Heart left ventricle (tissue), 16 donors: ENCODE data around the gene FAM171A1. TPM values are rescaled to one million over a fixed set of nuclear protein-coding genes. Genes with fewer than 3 reads are reported as not detected.
A peak's percentile ranks its signal among the peaks of the same experiment; 100 is the strongest.
"Not testable (repeated sequence)": the region's sequence is repeated elsewhere in the genome, so short reads cannot be mapped to it uniquely, and the experiment has no call there.

ENCODE experiments used
- ATAC-seq, 4 donors: fragments of 200-7000 bp; cut with Tn5 transposase; one replicate each; pipeline ENCODE4 v1.9.1; 2020 to 2022; ENCODE audit warnings: moderate library complexity in 4 of 4, mild to moderate bottlenecking in 3 of 4, moderate number of reproducible peaks in 1 of 4
- DNase-seq, 5 donors: peaks; one replicate each; pipeline ENCODE4 v3.0.0-alpha.2; 2020
- H3K27ac ChIP-seq, 12 donors: fragments of 200-600 bp; sonication (generic) in 4 of 12; one replicate each; pipeline versions ENCODE4 v1.5.0 to v1.8.0; 2016 to 2022; ENCODE audit warnings: mild to moderate bottlenecking in 2 of 12
- H3K27me3 ChIP-seq, 9 donors: fragments of 200-600 bp; sonication (generic) in 2 of 9; one replicate each; pipeline versions ENCODE4 v1.5.1 to v1.8.0; 2016 to 2022; ENCODE audit warnings: mild to moderate bottlenecking in 3 of 9
- H3K36me3 ChIP-seq, 9 donors: fragments of 200-600 bp; sonication (generic) in 2 of 9; one replicate each; pipeline versions ENCODE4 v1.5.0 to v1.8.0; 2018 to 2022; ENCODE audit warnings: mild to moderate bottlenecking in 2 of 9
- H3K4me1 ChIP-seq, 12 donors: fragments of 200-600 bp; sonication (generic) in 4 of 12; one replicate each; pipeline versions ENCODE4 v1.5.0 to v1.8.0; 2016 to 2022; ENCODE audit warnings: mild to moderate bottlenecking in 3 of 12
- H3K4me3 ChIP-seq, 12 donors: fragments of 200-600 bp; sonication (generic) in 4 of 12; one replicate each; pipeline versions ENCODE4 v1.5.0 to v1.8.0; 2017 to 2022; ENCODE audit warnings: mild to moderate bottlenecking in 9 of 12, moderate library complexity in 4 of 12
- H3K9me3 ChIP-seq, 12 donors: fragments of 200-600 bp; sonication (generic) in 4 of 12; one replicate each; pipeline versions ENCODE4 v1.5.0 to v1.8.0; 2016 to 2022; ENCODE audit warnings: mild to moderate bottlenecking in 1 of 12
- POLR2A ChIP-seq, 2 donors: fragments of 450-650 bp; IDR thresholded peaks; one replicate each; pipeline ENCODE4 v1.6.1; 2017; ENCODE audit warnings: antibody characterized with exemption in 2 of 2, mild to moderate bottlenecking in 2 of 2, moderate library complexity in 2 of 2
- WGBS, 4 donors: extraction: QIAGEN DNeasy Blood & Tissue Kit in 2 of 4; methylation state at CpG; one replicate each; pipeline versions ENCODE4 v1.1.5 to v1.1.7; 2013 to 2018; 5-methylcytosine and 5-hydroxymethylcytosine counted together
- intact Hi-C, 10 donors: fragments of 100-400 bp; cut with DNase I; formaldehyde crosslinking; loops; one replicate each; pipeline versions ENCODE4 v1.11.1 to v1.14.2; 2022
- polyA plus RNA-seq, 2 donors: library from polyadenylated mRNA; stranded (reverse); fragments of 200-250 nt; gene quantifications; one replicate each; pipeline ENCODE4 v1.2.3, GENCODE V29; 2013
- total RNA-seq, 9 donors: library from RNA; depleted of rRNA in 2 of 9; stranded (reverse); fragments of >200 nt in 2 of 9; fragmentation: NEBNext Ultra II Directional in 3 of 9; extraction: Animal tissue kit (Norgen Biotek cat#: 25700) in 3 of 9; gene quantifications; one replicate each; pipeline versions ENCODE4 v1.1.0 to v1.2.4, GENCODE V29; 2016 to 2023
- TF ChIP-seq, protein P1 (sequence below), 12 donors: fragments of 200-600 bp; sonication (generic) in 4 of 12; IDR thresholded peaks; one replicate each; pipeline versions ENCODE4 v1.5.0 to v1.8.0; 2018 to 2022; ENCODE audit warnings: antibody characterized with exemption in 12 of 12, mild to moderate bottlenecking in 5 of 12
- donor health status: ischemic (EF 13 %, LVEDD 7.1; RV severe dilation, severe dysfunction).
- donor health status: healthy with polysubstance abuse.
- donor health status: DM: no; HTN: yes; CAD: no.
- donor health status: DM: no; HTN: no; CAD: no.
- donor health status: ischemic (EF 25% LVEDD 6.9; RV normal size, moderate dysfunction).
- donor health status: ischemic (EF 25% LVEDD 5.7; RV mildly dilated, moderate dysfunction).
- donor health status: healthy.
- donor health status: DM: yes; HTN: yes; CAD: no.
- donor health status: ischemic (EF 35%, LVEDD 5.7; RV mildly dilated, moderate dysfunction).
- donor health status: nonischemic (EF 11% LVEDD 7.7; RV severe dilation, severe dysfunction).
- donor health status: DM: yes; HTN: yes; CAD: no.
- donor health status: PGD.
- donor health status: ischemic (EF 29% LVEDD 5.4; RV normal size, mild dysfunction).
- donor health status: nonischemic (EF 23%, LVEDD 6.1; RV moderate dilation, normal function).

FAM171A1 gene
- total and polyA plus RNA-seq, 11 donors = 4.1 to 18.0 (median 9.8) TPM

DNA sequence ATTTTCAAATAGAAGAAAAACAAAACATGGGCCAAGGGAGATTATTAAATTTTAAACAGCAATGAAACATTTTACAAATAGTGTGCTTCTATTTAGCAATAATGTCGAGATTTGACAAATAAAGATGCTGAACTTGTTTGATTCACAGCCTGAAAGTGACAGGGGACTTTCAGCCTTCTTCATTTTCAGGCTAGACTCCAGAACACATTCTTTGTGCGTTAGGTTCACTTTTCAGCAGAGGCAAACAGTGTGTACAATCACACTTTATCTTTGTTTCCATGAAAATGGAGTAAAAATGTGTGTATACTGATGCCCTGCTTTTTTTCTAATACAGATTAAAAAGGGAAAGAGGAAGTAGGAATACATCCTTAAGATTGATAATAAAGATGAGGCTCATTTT, 35.6 kb downstream of the FAM171A1 start:
- Histone ChIP-seq H3K4me1 (peaks cover 0 to 13% (median 0%) of the 10 kb centered on the region in 12 donors), H3K9me3 (no peaks in the 10 kb centered on the region), H3K4me3 (no peak overlapping the region), H3K27ac (peak overlapping the region in 3 of 12 donors; percentile 4 to 41 (median 28)), H3K36me3 (no peaks in the 10 kb centered on the region), H3K27me3 (no peaks in the 10 kb centered on the region)
- DNase-seq (no peak), ATAC-seq (peak in 1 of 4 donors; percentile 33)
- intact Hi-C loops = no loop called here
- WGBS, 4 donors = 68 to 80% (median 68%) methylated on average over 2 of the region's 2 CpGs
- TF ChIP-seq, protein P1, sequence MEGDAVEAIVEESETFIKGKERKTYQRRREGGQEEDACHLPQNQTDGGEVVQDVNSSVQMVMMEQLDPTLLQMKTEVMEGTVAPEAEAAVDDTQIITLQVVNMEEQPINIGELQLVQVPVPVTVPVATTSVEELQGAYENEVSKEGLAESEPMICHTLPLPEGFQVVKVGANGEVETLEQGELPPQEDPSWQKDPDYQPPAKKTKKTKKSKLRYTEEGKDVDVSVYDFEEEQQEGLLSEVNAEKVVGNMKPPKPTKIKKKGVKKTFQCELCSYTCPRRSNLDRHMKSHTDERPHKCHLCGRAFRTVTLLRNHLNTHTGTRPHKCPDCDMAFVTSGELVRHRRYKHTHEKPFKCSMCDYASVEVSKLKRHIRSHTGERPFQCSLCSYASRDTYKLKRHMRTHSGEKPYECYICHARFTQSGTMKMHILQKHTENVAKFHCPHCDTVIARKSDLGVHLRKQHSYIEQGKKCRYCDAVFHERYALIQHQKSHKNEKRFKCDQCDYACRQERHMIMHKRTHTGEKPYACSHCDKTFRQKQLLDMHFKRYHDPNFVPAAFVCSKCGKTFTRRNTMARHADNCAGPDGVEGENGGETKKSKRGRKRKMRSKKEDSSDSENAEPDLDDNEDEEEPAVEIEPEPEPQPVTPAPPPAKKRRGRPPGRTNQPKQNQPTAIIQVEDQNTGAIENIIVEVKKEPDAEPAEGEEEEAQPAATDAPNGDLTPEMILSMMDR (IDR thresholded peaks at IDR 0.05) = no peak
- TF ChIP-seq POLR2A (IDR thresholded peaks at IDR 0.05) = no peak

DNA sequence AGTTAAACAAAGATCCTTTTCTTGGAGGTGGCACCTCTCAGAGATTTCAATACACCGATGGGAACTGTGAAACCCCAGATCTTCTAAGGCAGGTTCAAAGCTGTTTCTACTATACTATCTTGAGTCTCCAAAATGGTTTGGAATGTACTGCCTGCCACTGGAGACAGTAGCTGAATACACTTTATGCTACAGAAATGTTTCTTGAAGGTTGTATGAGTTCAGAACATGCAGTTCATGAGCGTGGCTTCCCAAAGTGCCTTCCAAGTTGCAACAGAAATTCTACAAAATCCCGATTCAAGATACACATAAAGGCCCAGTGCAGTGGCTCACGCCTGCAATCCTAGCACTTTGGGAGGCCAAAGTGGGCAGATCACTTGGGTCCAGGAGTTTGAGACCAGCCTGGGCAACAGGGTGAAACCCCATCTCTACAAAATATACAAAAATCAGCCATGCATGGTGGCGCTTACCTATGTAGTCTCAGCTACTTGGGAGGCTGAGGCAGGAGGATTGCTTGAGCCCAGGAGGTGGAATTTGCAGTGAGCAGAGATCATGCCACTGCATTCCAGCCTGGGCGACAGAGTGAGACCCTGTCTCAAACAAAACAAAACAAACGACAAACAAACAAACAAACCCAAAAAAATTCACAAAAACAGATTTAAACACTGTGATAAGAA, 36.3 kb downstream of the FAM171A1 start:
- H3K9me3 ChIP-seq = no peaks in the 10 kb centered on the region
- intact Hi-C loops = no loop called here
- H3K27me3 ChIP-seq = no peaks in the 10 kb centered on the region
- H3K36me3 ChIP-seq = no peaks in the 10 kb centered on the region
- no peak overlapping the region for H3K4me3 ChIP-seq
- ATAC-seq (no peak), DNase-seq (no peak)
- WGBS, 4 donors = 87 to 92% (median 91%) methylated on average over 7 of the region's 7 CpGs
- H3K27ac ChIP-seq = no peak overlapping the region
- TF ChIP-seq, protein P1 (IDR thresholded peaks at IDR 0.05) = no peak
- no peak for TF ChIP-seq POLR2A (IDR thresholded peaks at IDR 0.05)
- peaks cover 0 to 13% (median 0%) of the 10 kb centered on the region in 12 donors for H3K4me1 ChIP-seq

DNA sequence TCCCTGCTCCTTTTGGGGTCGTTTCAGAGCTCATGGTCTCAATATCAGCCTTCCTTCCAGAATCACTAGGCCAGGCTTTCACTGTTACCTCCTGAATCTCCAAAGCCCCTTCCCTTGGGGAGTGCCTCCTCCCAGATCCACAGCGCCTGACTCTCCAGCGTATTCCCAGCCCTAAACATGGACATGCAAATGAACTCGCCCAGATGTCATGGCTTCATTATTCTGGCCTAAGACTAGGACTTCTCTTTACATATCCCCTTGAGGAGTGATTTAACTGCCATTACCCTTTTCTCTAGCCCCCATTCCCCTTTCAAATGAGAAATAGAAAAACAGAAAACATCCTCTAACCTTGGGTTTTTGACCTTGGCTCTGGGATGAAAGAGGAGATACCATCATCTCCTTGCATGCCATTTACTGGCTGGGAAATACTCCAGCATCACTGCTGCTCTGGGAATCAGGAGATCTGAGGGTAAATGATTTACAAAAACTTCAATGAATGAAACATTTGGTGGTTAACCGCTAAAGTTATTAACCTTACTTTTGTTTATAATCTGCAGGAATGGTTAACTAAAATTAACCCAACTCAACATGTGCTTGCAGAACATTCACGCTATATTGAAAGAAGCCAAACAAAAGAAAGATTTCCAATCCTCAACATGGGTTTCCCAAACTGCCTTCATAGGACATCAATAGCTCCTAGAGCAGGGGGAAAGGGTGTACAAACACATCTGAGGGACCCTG, 37.0 kb downstream of the FAM171A1 start:
- intact Hi-C loops = no loop called here
- no peak for ATAC-seq
- Histone ChIP-seq H3K27me3 (no peaks in the 10 kb centered on the region), H3K4me3 (no peak overlapping the region), H3K9me3 (no peaks in the 10 kb centered on the region), H3K27ac (no peak overlapping the region), H3K36me3 (no peaks in the 10 kb centered on the region), H3K4me1 (peaks cover 0 to 13% (median 0%) of the 10 kb centered on the region in 12 donors)
- TF ChIP-seq, protein P1 (IDR thresholded peaks at IDR 0.05) = no peak
- TF ChIP-seq POLR2A (IDR thresholded peaks at IDR 0.05) = no peak
- DNase-seq = no peak
- WGBS, 4 donors = 81 to 92% (median 83%) methylated on average over 6 of the region's 6 CpGs

DNA sequence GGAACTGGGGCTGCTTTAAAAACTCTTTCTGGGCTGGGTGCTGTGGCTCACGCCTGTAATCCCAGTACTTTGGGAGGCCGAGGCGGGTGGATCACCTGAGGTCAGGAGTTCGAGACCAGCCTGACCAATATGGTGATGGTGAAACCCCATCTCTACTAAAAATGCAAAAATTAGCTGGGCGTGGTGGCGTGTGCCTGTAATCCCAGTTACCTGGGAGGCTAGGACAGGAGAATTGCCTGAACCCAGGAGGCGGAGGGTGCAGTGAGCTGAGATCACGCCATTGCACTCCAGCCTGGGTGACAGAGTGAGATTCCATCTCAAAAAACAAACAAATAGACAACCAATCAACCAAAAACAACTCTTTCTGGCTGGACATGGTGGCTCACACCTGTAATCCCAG, 37.9 kb downstream of the FAM171A1 start:
- H3K36me3 ChIP-seq, H3K9me3 ChIP-seq, DNase-seq, H3K27me3 ChIP-seq, intact Hi-C loops, H3K4me3 ChIP-seq, ATAC-seq, H3K27ac ChIP-seq: not testable (repeated sequence)
- 98 to 100% (median 99%) methylated on average over 8 of the region's 8 CpGs for WGBS, 4 donors
- H3K4me1 ChIP-seq = peaks cover 0 to 13% (median 0%) of the 10 kb centered on the region in 12 donors
